HG03135 (cell line): ENCODE measurements around the gene PLEKHG4B.
"Not testable (repeated sequence)": the region's sequence is repeated elsewhere in the genome, so short reads cannot be mapped to it uniquely, and the experiment has no call there.

Experiments used
- ATAC-seq: cut with Tn5 transposase; IDR thresholded peaks from one replicate; pipeline ENCODE4 v1.9.1; 2021; ENCODE audit warnings: mild to moderate bottlenecking, moderate library complexity; ENCODE audit not compliant: unreplicated experiment

PLEKHG4B gene

DNA sequence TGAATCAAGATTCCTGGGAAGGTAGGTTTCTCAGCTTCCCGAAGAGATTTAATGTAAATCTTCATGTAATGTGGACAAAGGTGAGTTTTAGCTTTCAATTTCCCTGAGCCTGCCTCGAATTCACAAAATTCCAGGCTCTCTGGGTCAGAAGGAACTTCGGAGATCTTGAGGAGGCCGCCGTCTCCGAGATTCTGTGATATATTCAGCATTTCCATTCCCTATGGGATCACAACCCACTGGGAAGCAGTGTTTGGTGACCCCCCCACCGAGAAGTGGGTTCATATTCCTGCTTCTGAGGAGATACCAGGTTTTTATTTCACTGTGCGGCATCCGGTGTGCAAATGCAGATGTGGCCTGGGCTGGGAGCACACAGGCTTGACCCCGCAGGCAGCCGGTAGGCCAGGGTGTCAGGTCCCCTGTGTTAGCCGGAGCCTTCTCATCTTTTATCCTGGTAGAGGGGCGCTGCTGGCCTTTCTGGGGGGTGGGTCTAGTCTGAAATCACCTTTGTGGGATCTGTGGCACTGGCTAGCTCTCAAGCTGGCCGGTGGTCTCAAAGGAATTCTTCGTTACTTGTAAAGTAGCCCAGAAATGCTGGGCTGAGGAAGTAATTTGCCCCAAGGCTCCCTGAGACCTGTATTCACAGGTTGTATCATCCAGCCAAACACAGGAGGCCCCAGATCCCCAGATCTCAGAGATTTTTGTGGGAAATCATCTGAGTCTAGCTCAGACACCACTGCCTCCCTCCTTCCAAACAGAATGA, 1.4 kb downstream of the PLEKHG4B start:
- ATAC-seq, result no peak

DNA sequence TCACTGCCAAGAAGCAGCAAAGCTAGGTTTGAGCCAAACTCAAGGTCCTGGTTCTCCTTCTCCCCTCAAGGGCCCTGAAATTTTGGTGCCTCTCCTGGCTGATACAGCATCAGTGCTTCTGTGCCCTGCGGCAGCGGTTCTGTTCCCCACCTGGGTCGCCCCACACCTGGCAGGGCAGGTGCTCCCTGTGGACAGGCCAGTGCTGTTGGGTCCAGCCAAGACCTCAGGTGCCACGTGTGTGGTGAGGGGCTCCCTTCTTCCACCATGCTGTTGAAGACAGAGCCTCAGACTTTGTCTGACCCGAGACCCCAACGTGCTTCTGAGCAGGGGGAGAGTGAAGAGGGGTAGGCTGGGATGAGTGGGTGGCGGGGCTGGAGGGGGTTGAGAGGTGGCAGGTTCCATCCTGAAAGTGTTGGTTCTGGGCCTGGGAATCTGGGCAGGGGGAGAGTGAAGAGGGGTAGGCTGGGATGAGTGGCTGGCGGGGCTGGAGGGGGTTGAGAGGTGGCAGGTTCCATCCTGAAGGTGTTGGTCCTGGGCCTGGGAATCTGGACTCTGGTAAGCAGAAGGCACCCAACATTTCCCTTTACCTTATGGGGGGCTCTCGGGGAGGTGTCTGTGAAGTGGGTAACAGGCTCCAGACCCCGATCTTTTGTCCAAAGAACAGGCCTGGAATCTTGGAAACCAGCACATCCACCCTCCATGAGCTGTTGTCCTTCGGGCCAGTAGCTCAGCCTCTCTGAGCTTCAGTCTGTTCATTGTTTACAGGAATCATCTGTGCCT, 2.3 kb downstream of the PLEKHG4B start:
- ATAC-seq, result no peak

DNA sequence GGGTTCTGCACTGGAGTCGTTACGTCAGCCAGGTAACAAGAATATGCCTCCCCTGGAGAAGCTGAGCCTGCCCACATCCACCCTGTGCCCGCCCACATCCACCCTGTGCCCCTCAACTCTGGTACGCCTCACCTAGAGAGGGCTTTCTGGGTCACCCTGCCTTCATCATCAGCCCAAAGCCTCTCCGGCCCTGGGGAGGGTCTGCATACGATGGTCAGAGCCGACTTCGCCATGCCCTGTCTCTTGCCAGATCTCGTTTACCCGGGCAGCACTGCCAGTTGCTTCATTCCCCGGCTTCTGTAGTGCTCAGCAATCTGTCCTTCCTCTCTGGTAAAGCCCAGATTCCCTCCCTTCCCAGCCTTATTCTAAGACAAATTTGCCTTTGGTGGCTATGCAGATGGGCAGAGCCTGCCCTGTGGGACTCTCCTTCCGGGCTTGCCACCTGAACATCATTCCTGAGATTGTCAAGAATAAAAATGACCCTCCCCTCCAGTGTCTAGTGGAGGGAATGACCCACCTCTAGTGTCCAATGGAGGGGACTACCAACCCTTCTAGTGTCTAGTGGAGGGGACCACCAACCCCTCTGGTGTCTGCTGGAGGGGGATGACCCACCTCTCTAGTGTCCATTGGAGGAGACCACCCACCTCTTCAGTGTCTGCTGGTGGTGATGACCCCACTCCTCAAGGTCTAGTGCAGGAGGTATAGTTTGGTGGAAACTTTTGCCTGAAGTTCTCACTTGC, 3.4 kb downstream of the PLEKHG4B start:
- no peak for ATAC-seq

DNA sequence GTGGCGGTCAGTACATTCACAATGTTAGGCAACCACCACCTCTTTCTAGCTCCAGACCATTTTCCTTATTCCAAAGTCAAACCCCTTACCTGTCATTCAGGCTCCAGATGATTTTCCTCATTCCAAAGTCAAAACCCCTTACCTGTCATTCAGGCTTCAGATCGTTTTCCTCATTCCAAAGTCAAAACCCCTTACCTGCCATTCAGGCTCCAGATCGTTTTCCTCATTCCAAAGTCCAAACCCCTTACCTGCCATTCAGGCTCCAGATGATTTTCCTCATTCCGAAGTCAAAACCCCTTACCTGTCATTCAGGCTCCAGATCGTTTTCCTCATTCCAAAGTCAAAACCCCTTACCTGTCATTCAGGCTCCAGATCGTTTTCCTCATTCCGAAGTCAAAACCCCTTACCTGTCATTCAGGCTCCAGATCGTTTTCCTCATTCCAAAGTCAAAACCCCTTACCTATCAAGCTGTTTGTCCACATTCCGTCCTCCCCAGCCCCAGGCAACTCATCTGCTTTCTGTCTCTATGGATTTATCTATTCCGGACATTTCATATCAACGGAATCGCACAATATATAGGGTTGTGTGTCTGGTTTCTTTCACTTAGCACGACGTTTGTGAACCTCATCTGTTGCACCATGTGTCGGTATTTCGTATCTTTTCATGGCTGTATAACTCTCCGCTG, 5.2 kb downstream of the PLEKHG4B start:
- ATAC-seq, result no peak

DNA sequence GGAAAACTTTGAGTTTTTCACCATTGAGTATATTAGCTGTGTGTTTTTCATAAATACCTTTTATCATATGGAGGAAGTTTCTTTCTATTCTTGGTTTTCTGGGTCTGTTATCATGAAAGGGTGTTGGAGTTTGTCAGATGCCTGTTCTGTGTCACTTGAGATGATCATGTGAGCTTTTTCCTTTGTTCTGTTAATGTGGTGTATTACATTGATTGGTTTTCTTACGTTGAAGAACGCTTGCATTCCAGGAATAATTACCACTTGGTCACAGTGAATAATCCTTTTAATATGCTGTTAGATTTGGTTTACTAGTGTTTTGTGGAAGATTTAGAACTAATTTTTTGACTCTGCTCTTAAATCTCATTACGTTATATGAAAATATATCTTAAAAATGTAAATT, 7.8 kb downstream of the PLEKHG4B start:
- ATAC-seq, result no peak

DNA sequence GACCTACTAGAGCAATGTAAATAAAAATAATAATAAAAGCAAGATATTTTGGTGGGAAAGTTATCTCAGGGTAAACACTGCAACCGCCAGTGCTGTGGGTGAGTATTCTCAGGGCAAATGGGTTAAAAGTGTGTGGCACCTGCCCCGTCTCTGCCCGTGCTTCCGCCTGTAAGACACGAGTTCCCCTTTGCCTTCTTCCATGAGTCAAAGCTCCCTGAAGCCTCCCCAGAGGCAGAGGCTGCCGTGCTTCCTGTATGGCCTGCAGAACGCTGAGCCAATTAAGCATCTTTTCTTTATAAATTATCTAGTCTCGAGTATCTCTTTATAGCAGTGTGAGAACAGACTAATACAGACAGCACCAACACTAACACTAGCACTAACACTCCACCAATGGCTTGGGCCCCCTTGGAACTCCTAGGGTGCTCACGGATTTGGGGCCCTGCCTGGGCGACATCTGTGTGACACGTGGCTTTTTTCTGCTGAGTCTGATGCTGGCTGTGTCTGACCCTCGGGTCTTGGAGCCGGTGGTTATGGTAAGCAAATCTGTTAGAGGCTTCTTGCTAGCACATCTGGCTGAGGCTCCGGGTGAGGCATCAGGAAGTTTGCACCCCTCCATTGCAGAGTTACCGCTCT, 10.6 kb downstream of the PLEKHG4B start:
- no peak for ATAC-seq

DNA sequence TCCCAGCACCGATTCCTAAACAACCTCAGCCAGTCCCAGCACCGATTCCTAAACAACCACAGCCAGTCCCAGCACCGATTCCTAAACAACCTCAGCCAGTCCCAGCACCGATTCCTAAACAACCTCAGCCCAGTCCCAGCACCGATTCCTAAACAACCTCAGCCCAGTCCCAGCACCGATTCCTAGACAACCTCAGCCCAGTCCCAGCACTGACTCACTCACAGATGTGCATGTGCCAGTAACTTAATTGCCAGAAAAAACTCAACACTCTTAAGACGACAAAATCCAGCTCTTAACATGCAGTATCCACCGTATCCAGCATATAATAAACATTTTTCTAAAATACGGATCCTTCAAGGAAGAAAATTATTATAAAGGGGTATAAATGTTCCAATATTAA, 12.1 kb downstream of the PLEKHG4B start:
- ATAC-seq, result not testable (repeated sequence)

DNA sequence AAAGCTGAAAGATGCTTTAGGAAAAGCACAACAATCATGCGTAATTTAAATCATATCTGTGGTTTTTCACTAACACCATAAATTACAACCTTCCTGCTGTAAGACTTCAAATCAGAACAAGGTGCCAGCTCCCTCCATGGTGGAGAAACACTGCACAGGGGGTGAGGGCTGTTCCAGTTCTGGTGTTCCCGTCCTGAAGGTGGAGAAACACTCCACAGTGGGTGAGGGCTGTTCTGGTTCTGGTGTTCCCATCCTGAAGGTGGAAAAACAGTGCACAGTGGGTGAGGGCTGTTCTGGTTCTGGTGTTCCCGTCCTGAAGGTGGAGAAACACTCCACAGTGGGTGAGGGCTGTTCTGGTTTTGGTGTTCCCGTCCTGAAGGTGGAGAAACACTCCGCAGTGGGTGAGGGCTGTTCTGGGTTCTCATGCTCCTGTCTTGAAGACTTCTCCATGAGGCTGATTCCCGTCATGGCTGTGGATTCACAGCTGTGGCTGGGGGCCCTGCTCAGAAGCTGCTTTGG, 12.9 kb downstream of the PLEKHG4B start:
- no peak for ATAC-seq

DNA sequence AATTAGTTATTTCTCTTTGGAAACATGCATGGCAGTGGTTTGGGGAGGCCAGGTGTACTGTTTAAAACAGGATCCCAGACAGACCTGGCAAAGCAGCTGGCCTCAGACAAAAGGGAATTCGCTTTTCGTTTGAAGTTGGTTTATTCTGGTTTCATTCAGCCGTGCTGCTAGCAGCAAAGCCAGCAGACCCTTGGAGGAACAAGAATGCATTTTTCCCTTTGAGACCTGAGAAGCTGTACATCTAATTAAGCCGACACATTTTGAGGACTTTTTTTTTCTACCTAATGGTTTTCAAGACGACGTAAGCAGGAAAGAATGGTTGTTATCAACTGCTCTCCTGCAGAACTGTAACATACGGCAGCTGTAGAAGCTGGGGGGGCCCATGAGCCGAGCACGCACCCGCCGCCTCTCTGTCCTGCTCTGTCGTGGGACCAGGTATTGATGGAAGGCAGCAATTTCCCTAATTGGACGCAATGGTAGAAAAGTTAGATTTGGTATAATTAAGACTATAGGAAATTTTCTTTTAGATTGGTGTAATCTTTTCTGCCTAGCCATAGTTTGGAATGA, 13.6 kb downstream of the PLEKHG4B start:
- no peak for ATAC-seq

DNA sequence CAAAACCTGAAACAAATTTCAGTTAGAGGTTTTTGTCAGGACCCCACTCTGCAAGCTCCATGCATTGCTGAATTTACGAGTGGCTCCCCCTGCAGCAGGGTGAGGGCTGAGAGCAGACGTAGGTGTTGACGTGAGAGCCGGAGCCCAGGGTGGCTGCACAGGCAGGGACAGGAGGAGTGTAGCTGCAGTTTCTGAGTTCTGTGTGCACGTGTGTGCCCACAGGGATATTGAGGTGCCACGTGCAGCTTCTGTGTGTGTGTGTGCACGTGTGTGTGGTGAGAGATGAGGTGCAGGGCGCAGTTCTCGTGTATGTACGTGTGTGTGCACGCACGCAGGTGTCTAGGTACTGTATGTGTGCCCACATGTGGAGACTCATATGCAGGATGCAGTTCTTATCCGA, 14.6 kb downstream of the PLEKHG4B start:
- ATAC-seq, result no peak

DNA sequence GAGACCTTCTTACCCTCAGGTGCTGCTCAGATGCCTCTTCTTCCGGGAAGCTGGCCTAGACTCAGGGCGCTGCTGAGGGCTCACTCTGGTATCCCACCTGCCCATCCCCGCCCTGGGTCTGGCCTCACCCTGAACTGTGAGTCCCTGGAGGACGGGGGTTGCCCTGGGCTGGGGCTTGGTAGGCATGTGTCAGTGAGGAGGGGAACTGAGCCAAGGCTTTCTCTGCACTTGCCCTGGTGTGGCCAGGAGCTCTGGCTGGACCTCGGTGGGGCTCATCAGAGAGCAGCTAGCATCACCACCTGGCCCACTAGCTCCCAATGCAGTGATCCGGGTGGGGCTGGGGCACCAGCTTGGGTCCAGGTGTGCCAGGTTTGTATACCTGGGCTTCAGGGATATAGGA, 15.6 kb downstream of the PLEKHG4B start:
- ATAC-seq, result no peak

DNA sequence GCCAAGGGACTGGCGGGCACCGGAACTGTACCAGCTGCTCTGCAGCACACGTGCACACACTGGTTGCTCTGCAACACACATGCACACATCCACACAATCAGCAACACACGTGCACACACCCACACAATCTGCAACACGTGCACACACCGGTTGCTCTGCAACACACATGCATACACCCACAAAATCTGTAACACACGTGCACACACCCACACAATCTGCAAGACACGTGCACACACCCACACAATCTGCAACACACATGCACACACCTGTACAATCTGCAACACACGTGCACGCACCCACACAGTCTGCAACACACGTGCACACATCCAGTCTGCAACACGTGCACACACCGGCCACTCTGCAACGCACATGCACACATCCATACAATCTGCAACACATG, 17.9 kb downstream of the PLEKHG4B start:
- ATAC-seq, result no peak

DNA sequence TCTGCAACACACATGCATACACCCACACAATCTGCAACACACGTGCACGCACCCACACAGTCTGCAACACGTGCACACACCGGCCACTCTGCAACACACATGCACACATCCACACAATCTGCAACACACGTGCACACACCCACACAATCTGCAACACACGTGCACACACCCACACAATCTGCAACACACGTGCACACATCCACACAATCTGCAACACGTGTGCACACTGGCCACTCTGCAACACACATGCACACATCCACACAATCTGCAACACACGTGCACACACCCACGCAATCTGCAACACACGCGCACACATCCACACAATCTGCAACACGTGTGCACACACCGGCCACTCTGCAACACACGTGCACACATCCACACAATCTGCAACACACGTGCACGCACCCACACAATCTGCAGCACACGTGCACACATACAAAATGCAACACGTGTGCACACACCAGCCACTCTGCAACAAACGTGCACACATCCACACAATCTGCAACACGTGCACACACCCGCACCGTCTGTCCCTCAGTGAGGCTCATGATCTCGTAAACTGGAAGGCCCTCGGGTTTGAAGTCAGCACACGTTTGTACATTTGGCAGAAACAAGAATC, 18.4 kb downstream of the PLEKHG4B start:
- no peak for ATAC-seq

DNA sequence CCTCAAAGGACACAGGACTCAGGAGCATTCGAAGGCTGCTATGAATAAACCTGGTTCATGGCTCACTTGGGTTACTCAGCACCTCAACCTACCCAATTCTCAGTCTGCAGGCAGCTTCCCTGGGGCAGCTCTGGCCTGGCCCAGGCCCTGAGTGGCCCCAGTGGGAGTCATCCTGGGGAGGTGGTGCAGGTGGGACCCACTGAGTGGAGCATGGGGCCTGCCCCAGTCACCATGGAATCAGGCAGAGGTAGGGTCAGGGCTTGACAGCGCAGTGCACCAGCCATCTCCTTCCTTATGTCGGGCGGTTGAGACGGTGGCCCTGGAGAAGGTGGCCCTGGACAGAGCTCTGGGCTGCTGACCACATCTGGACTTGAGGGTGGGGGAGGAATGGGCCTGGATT, 19.2 kb downstream of the PLEKHG4B start:
- no peak for ATAC-seq

DNA sequence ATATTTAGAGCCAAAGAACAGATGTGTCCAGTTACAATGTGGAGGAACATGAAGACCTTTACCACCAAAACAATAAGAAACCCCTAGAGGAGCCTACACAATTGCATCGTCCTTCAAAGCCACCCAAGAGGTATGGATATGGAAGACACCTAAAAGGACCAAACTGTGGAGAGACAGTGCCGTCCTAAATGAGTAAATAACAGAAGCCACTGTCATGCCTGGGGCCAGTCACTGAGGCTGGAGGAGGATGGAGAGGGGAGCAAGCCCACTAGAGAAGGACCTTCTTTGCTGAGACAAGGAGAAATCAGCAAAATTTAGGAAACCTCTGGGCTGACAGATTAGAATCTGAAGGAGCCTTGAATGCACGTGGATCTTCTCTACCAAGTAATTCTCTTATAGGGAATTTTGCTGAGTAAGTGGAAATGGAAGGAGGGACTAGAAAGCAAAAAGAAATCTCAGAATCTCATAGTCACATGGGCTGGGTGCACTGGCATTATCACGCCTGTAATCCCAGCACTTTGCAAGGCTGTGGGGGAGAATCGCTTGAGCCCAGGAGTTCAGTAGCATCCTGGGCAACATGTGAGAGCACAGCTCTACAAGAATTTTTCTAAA, 27.6 kb downstream of the PLEKHG4B start:
- ATAC-seq, result no peak

DNA sequence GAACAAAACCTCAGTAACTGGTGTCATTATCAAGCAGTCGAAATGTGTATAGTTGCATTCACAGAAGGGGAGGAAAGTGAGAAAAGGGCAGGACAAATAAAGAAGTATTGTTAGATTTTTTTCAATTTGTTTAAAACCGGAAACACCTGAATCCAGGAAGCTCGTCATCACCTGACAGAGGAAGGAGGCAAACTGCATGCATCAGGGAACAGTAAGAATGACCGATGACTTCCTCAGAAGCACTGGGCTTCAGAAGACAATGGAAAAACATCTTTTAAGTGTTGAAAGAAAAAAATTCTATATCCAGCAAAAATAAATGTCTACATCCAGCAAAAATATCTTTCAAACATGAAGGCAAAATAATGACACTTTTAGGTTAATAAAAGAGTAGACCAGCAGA, 29.5 kb downstream of the PLEKHG4B start:
- no peak for ATAC-seq

DNA sequence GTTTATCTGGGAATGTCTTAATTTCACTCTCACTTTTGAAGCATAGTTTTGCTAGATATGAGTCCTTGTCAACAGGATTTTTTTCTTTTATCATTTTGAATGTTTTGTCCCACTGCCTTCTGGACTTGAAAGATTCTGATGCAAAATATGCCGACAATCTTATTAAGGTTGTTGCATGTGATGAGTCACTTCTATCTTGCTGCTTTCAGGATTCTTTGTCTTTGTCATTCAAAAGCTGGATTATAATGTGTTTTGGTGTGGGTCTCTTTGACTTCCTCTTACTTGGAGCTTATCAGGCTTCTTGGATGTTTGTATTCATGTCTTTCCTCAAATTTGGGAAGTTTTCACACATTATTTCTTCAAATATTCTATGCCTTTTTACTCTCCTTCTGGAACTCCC, 33.8 kb downstream of the PLEKHG4B start:
- ATAC-seq, result no peak

DNA sequence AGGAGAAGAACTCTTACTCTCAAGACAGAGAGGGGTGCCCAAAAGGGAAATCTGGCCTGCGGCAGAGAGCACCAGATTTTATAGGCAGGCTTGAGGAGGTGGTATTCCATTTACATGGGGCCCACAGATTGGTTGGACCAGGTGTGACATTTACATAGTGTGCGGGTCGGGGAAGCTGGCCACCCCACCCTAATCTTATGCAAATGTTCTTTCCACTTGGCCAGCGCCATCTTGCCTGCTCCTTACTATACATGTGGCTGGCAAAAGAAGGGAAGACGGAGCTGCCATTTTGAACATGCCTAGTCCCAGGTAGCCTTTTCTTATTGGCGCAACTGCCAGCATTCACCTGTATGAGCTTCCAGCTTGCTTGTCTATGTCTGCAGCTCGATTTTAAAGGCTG, 34.8 kb downstream of the PLEKHG4B start:
- ATAC-seq, result no peak

DNA sequence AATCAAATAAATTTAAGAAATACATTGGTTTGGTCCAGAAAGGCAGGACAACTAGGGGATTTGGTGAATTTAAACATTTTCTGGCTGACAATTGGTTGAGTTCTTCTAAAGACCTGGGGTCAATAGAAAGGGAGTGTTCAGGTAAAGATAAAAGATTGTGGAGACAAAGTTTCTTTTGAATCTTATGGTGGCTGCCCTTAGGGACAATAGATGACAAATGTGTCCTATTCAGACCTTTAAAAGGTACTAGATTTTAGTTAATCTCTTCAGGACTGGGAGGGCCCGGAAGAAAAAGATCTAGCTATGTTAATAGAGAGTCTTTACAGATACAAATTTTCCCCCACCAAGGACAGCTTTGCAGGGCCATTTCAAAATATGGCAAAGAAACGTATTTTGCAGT, 35.9 kb downstream of the PLEKHG4B start:
- no peak for ATAC-seq
